Stomach (tissue), 9 donors: Measurements from ENCODE around the gene MOB2. TPM values are rescaled to one million over a fixed set of nuclear protein-coding genes. Genes with fewer than 3 reads are reported as not detected.
A peak's percentile ranks its signal among the peaks of the same experiment; 100 is the strongest.

Experiments used
- DNase-seq, 2 donors: peaks; one replicate each; pipeline versions ENCODE4 v3.0.0 to v3.0.0-alpha.2; 2013 to 2019
- H3K27ac ChIP-seq, 5 donors: fragments of 200-600 bp in 4 of 5; sonication (generic) in 4 of 5; one replicate each; pipeline ENCODE4 v1.5.1; 2013 to 2019; ENCODE audit warnings: mild to moderate bottlenecking in 1 of 5, moderate library complexity in 1 of 5
- H3K27me3 ChIP-seq, 3 donors: fragments of 200-600 bp; sonication (generic); one replicate each; pipeline ENCODE4 v1.5.1; 2017 to 2019; ENCODE audit warnings: mixed run types in 1 of 3
- H3K36me3 ChIP-seq, 4 donors: fragments of 200-600 bp; sonication (generic); 1 replicate in 3 of 4; 2 replicates in 1 of 4; pipeline ENCODE4 v1.5.1; 2016 to 2019
- H3K4me1 ChIP-seq, 4 donors: fragments of 200-600 bp; sonication (generic); one replicate each; pipeline ENCODE4 v1.5.1; 2016 to 2019
- H3K4me3 ChIP-seq, 4 donors: fragments of 200-600 bp; sonication (generic) in 3 of 4; one replicate each; pipeline ENCODE4 v1.5.1; 2016 to 2019; ENCODE audit warnings: mild to moderate bottlenecking in 1 of 4
- H3K9me3 ChIP-seq, 4 donors: fragments of 200-600 bp; sonication (generic); one replicate each; pipeline ENCODE4 v1.5.1; 2016 to 2019
- EP300 ChIP-seq: sonication (generic); formaldehyde crosslinking; IDR thresholded peaks from one replicate; pipeline ENCODE4 v1.6.1; 2017; ENCODE audit warnings: antibody characterized with exemption
- POLR2A ChIP-seq, 4 donors: fragments of 450-650 bp; IDR thresholded peaks; one replicate each; pipeline ENCODE4 v1.6.1; 2016; ENCODE audit warnings: antibody characterized with exemption in 4 of 4, control low read depth in 2 of 4, mild to moderate bottlenecking in 1 of 4, moderate library complexity in 1 of 4
- POLR2AphosphoS5 ChIP-seq, 3 donors: sonication (generic); formaldehyde crosslinking; IDR thresholded peaks; one replicate each; pipeline ENCODE4 v1.6.1; 2016; ENCODE audit warnings: antibody characterized with exemption in 3 of 3
- WGBS, 5 donors: extraction: QIAGEN DNeasy Blood & Tissue Kit in 3 of 5; methylation state at CpG; one replicate each; pipeline versions ENCODE4 v1.1.5 to v1.1.7; 2013 to 2018; 5-methylcytosine and 5-hydroxymethylcytosine counted together
- intact Hi-C: fragments of 100-400 bp; cut with DNase I; formaldehyde crosslinking; loops from one replicate; pipeline ENCODE4 v1.15.1; 2023; ENCODE audit warnings: low total_unique reads
- polyA plus RNA-seq, 3 donors: library from polyadenylated mRNA; stranded (reverse); fragments of 200-250 nt; gene quantifications; one replicate each; pipeline ENCODE4 v1.2.3, GENCODE V29; 2013
- total RNA-seq, 5 donors: library from RNA; depleted of rRNA; stranded (reverse); fragments of >200 nt; gene quantifications; one replicate each; pipeline versions ENCODE4 v1.1.0 to v1.2.3, GENCODE V29; 2014 to 2016
- TF ChIP-seq, protein P1 (sequence below), 7 experiments: fragments of 450-650 bp in 4 of 7; fragments of 200-600 bp in 3 of 7; sonication (generic) in 3 of 7; IDR thresholded peaks; one replicate each; pipeline ENCODE4 v1.5.1; 2016 to 2019; ENCODE audit warnings: antibody characterized with exemption in 7 of 7, control low read depth in 2 of 7, mild to moderate bottlenecking in 1 of 7
- donor health status: healthy with polysubstance abuse.
- donor health status: Bipolar disorder and iron deficiency.
- donor health status: healthy.

MOB2 gene
- total and polyA plus RNA-seq, 8 donors = 11.3 to 46.3 (median 27.3) TPM

DNA sequence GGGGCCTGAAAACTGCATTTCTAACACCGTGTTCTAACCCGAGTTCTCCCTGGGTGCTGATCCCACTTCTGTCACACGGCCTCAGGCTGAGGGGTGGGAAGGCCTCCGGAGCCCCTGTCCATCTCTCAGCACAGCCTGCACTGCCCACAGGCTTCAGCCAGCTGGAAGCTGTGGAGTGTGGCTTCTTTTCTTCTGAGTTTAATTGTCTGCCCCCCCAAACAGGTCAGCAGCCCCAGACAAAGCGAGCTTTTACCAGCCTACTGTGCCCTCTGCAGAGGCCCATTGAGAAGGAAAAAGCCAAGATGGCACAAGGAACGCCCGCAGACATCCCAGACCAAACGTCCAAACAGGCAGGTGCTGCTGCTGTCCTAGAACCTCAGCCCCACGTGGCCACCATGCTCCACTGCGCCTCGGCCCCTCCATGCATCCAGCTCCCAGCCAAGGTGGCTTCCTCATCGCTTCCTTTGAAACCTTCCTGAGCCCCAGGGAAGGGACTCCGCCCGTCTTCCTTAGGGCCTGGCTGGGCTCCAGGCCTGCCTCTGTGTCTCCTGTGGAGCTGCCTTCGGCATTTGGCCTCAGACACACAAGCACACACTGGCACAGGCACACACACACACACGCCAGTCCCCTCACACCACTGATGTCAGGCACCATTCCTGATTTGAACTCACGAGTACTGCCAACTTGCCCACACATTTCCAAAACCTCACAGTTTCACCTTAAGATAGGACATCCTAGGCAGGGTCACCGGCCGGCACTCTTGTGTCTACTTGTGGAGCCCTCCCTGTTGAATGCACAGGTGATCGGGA is 1.7 kb downstream of the MOB2 start:
- H3K4me3 ChIP-seq = peak overlapping the region; percentile 39 to 44 (median 40)
- peak overlapping the region in 4 of 5 donors; percentile 70 to 84 (median 84) for H3K27ac ChIP-seq
- H3K27me3 ChIP-seq = no peaks in the 10 kb centered on the region
- no peaks in the 10 kb centered on the region for H3K9me3 ChIP-seq
- 58 to 73% (median 64%) methylated on average over 19 to 20 of the region's 20 CpGs for WGBS, 5 donors
- H3K36me3 ChIP-seq = peaks cover 5 to 21% (median 13%) of the 10 kb centered on the region in 4 donors
- no peak for DNase-seq
- H3K4me1 ChIP-seq = peaks cover 70 to 99% (median 90%) of the 10 kb centered on the region in 4 donors
- no peak for TF ChIP-seq EP300
- TF ChIP-seq, protein P1, sequence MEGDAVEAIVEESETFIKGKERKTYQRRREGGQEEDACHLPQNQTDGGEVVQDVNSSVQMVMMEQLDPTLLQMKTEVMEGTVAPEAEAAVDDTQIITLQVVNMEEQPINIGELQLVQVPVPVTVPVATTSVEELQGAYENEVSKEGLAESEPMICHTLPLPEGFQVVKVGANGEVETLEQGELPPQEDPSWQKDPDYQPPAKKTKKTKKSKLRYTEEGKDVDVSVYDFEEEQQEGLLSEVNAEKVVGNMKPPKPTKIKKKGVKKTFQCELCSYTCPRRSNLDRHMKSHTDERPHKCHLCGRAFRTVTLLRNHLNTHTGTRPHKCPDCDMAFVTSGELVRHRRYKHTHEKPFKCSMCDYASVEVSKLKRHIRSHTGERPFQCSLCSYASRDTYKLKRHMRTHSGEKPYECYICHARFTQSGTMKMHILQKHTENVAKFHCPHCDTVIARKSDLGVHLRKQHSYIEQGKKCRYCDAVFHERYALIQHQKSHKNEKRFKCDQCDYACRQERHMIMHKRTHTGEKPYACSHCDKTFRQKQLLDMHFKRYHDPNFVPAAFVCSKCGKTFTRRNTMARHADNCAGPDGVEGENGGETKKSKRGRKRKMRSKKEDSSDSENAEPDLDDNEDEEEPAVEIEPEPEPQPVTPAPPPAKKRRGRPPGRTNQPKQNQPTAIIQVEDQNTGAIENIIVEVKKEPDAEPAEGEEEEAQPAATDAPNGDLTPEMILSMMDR (IDR thresholded peaks at IDR 0.05) = no peak
- TF ChIP-seq POLR2AphosphoS5 (IDR thresholded peaks at IDR 0.05) = no peak
- no peak for TF ChIP-seq POLR2A (IDR thresholded peaks at IDR 0.05)
- intact Hi-C loops = no loop called here

DNA sequence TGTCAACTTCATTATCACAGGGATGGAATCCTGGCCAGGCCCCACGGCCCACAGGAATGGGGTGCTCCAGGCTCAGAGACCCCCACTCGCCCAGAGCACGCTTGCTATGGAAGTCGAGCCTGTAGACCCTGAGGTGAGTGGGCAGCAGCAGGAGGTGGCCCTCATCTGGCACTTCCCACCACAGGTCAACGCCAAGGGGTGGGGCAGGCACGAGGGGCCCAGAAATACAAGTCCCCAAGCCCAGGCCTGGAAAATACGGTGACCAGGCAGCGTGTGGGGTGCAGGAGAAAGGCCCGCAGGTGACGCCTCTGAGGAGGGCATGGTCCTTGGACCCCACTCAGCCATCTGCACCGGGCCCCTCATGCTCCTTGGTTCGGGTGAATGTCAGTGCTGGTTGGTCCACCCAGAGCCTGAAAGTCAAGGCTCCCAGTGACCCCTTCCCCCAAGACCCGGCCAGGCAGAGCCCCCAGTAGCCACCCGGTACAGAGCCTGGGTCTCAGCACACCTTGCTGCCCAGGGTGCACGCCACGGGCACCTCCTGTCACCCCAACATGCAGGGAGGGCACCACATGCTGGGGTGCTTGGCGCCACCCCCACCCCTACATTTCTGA is 2.4 kb downstream of the MOB2 start:
- no peaks in the 10 kb centered on the region for H3K9me3 ChIP-seq
- no peaks in the 10 kb centered on the region for H3K27me3 ChIP-seq
- WGBS, 5 donors = 89 to 95% (median 94%) methylated on average over 7 to 17 of the region's 17 CpGs
- H3K36me3 ChIP-seq = peaks cover 12 to 28% (median 21%) of the 10 kb centered on the region in 4 donors
- H3K4me3 ChIP-seq = peak overlapping the region in 2 of 4 donors; percentile 13 to 41
- DNase-seq = no peak
- H3K4me1 ChIP-seq = peaks cover 77 to 99% (median 88%) of the 10 kb centered on the region in 4 donors
- intact Hi-C loops = no loop called here
- peak overlapping the region in 4 of 5 donors; percentile 70 to 84 (median 84) for H3K27ac ChIP-seq
- no peak for TF ChIP-seq POLR2AphosphoS5 (IDR thresholded peaks at IDR 0.05)
- TF ChIP-seq, protein P1 (IDR thresholded peaks at IDR 0.05) = no peak
- TF ChIP-seq POLR2A (IDR thresholded peaks at IDR 0.05) = no peak
- no peak for TF ChIP-seq EP300

DNA sequence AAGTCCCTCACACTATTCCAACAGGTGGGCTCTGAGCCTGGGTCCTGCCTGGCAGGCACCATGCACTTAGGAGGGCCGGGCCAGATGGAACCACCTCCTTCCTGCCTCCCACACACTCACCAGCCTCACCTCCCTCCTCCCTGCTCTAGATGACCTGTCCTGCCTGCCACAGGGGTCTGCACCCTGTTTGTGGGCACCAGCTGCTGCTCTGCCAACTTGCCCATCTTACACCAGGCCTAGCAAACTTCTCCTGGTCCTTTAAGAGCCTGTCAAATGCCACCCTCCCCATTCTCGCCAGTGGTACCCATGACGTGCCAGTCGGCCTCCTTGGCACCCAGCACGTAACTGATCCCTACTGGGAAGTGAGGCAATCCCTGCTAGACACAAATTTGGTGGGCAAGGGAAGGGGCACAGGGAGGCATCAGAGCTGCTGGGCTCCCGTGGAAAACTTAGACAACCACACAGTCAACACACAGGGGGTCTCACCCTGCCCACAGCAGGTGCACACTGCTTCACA is 3.1 kb downstream of the MOB2 start:
- Histone ChIP-seq H3K9me3 (no peaks in the 10 kb centered on the region), H3K4me1 (peaks cover 71 to 98% (median 84%) of the 10 kb centered on the region in 4 donors), H3K27ac (peak overlapping the region in 4 of 5 donors; percentile 70 to 84 (median 84)), H3K4me3 (no peak overlapping the region), H3K27me3 (no peaks in the 10 kb centered on the region), H3K36me3 (peaks cover 17 to 35% (median 27%) of the 10 kb centered on the region in 4 donors)
- no peak for DNase-seq
- intact Hi-C loops = no loop called here
- 51 to 79% (median 60%) methylated on average over 5 to 6 of the region's 6 CpGs for WGBS, 5 donors
- TF ChIP-seq, protein P1 (IDR thresholded peaks at IDR 0.05) = no peak
- TF ChIP-seq POLR2A (IDR thresholded peaks at IDR 0.05) (no peak), EP300 (peak; percentile 26), POLR2AphosphoS5 (IDR thresholded peaks at IDR 0.05) (peak in 2 of 3 donors; percentile 13 to 35)
